ENCODE results near the gene ALDH9A1.

DNA sequence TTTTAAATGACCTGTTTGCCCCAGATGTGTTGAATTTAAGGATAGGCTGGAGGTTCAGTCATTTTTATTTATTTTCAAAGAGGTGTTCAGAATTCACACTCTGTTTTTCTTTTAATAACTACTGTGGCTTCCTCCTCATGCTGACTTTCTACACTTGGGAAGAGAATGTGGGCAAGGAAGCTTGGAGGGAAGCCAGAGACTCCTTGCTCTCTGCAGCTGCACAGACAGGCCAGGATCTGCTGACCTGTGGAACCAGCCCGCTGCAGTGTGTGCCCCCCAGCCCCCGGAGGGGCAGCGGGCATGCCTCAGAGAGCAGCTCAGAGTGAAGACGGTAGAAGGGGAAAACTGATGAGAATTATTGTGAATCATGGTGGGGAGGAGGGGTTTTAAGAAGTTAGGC is 50.4 kb downstream of the ALDH9A1 start:
- TF ChIP-seq, protein P1, sequence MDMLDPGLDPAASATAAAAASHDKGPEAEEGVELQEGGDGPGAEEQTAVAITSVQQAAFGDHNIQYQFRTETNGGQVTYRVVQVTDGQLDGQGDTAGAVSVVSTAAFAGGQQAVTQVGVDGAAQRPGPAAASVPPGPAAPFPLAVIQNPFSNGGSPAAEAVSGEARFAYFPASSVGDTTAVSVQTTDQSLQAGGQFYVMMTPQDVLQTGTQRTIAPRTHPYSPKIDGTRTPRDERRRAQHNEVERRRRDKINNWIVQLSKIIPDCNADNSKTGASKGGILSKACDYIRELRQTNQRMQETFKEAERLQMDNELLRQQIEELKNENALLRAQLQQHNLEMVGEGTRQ (IDR thresholded peaks at IDR 0.05; ENCODE audit: low read depth, low read length), result no peak
- TF ChIP-seq, protein P2, sequence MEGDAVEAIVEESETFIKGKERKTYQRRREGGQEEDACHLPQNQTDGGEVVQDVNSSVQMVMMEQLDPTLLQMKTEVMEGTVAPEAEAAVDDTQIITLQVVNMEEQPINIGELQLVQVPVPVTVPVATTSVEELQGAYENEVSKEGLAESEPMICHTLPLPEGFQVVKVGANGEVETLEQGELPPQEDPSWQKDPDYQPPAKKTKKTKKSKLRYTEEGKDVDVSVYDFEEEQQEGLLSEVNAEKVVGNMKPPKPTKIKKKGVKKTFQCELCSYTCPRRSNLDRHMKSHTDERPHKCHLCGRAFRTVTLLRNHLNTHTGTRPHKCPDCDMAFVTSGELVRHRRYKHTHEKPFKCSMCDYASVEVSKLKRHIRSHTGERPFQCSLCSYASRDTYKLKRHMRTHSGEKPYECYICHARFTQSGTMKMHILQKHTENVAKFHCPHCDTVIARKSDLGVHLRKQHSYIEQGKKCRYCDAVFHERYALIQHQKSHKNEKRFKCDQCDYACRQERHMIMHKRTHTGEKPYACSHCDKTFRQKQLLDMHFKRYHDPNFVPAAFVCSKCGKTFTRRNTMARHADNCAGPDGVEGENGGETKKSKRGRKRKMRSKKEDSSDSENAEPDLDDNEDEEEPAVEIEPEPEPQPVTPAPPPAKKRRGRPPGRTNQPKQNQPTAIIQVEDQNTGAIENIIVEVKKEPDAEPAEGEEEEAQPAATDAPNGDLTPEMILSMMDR (conservative IDR thresholded peaks at IDR 0.05; ENCODE audit: low read depth, low read length), result no peak
- TF ChIP-seq SMC3 (IDR thresholded peaks at IDR 0.05; ENCODE audit: low read depth, low read length) (no peak), MAZ (IDR thresholded peaks at IDR 0.05; ENCODE audit: borderline replicate concordance, low read depth, low read length) (no peak), POLR2A (IDR thresholded peaks at IDR 0.05; ENCODE audit: low read depth, low read length) (no peak), RFX5 (IDR thresholded peaks at IDR 0.05; ENCODE audit: low read depth, low read length) (no peak), BHLHE40 (IDR thresholded peaks at IDR 0.05; ENCODE audit: low read depth, low read length) (no peak), CEBPB (IDR thresholded peaks at IDR 0.05; ENCODE audit: low read depth, low read length) (no peak), RAD21 (IDR thresholded peaks at IDR 0.05; ENCODE audit: low read length) (no peak), RCOR1 (IDR thresholded peaks at IDR 0.05; ENCODE audit: insufficient replicate concordance, low read length) (no peak), MXI1 (IDR thresholded peaks at IDR 0.05; ENCODE audit: borderline replicate concordance, low read depth, low read length) (no peak), MAFK (IDR thresholded peaks at IDR 0.05; ENCODE audit: low read depth, low read length) (no peak), FOS (IDR thresholded peaks at IDR 0.05; ENCODE audit: low read depth, low read length) (no peak)
- TF ChIP-seq, protein P3, sequence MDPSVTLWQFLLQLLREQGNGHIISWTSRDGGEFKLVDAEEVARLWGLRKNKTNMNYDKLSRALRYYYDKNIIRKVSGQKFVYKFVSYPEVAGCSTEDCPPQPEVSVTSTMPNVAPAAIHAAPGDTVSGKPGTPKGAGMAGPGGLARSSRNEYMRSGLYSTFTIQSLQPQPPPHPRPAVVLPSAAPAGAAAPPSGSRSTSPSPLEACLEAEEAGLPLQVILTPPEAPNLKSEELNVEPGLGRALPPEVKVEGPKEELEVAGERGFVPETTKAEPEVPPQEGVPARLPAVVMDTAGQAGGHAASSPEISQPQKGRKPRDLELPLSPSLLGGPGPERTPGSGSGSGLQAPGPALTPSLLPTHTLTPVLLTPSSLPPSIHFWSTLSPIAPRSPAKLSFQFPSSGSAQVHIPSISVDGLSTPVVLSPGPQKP (IDR thresholded peaks at IDR 0.05; ENCODE audit: borderline replicate concordance, low read depth, low read length), result no peak
